ENCODE results near the gene CEMIP.

DNA sequence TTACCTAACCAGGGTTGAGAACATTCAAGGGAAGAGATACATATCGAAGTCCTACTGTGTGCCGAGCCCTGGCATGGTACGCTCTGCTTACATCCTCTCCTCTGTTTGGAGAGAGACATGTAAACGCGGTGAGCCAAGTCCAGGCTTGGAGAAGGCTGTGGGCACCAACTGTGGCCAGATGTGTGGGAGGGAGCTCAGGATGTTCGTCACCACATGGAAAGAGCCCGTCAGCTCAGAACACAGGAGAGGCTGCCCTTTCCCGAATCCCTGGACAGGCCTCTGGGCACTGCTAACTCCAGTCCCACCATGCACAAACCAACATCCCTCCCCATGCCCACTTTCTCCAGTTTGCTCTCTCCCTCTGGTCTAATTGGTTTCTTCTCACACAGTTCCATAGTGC, 167.4 kb downstream of the CEMIP start:
- TF ChIP-seq EZH2 (IDR thresholded peaks at IDR 0.05; ENCODE audit: low read length), result no peak
- TF ChIP-seq, protein P1, sequence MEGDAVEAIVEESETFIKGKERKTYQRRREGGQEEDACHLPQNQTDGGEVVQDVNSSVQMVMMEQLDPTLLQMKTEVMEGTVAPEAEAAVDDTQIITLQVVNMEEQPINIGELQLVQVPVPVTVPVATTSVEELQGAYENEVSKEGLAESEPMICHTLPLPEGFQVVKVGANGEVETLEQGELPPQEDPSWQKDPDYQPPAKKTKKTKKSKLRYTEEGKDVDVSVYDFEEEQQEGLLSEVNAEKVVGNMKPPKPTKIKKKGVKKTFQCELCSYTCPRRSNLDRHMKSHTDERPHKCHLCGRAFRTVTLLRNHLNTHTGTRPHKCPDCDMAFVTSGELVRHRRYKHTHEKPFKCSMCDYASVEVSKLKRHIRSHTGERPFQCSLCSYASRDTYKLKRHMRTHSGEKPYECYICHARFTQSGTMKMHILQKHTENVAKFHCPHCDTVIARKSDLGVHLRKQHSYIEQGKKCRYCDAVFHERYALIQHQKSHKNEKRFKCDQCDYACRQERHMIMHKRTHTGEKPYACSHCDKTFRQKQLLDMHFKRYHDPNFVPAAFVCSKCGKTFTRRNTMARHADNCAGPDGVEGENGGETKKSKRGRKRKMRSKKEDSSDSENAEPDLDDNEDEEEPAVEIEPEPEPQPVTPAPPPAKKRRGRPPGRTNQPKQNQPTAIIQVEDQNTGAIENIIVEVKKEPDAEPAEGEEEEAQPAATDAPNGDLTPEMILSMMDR (optimal IDR thresholded peaks at IDR 0.05 in 1 of 3, IDR thresholded peaks at IDR 0.05 in 1 of 3, conservative IDR thresholded peaks at IDR 0.05 in 1 of 3; ENCODE audit: extremely low read depth in 1 of 3, insufficient read depth in 2 of 3, low read length in 3 of 3), result no peak

Data from keratinocyte (primary cell).